CD4-positive, CD25-positive, alpha-beta regulatory T cell (primary cell): ENCODE data around the gene MBD5. TPM values are rescaled to one million over a fixed set of nuclear protein-coding genes. Genes with fewer than 3 reads are reported as not detected.

Experiments used
- ATAC-seq, 2 donors: fragments of 150-1000 bp; cut with Tn5 transposase; one replicate each; pipeline ENCODE4 v1.10.0; 2021; ENCODE audit warnings: low read depth in 2 of 2, moderate number of reproducible peaks in 2 of 2, moderate library complexity in 1 of 2
- DNase-seq, 3 donors: peaks; one replicate each; pipeline versions ENCODE4 v3.0.0 to v3.0.0-alpha.2; 2012 to 2022; ENCODE audit warnings: mixed read lengths in 1 of 3
- H3K27ac ChIP-seq: one replicate; pipeline ENCODE4 v1.7.0; 2013; ENCODE audit warnings: mild to moderate bottlenecking, low read length; ENCODE audit not compliant: insufficient read depth, poor library complexity, severe bottlenecking
- H3K27me3 ChIP-seq: one replicate; pipeline ENCODE4 v1.7.0; 2013; ENCODE audit warnings: low read length; ENCODE audit not compliant: control insufficient read depth, insufficient read depth
- H3K36me3 ChIP-seq: one replicate; pipeline ENCODE4 v1.7.0; 2013; ENCODE audit warnings: mild to moderate bottlenecking, low read length, moderate library complexity; ENCODE audit not compliant: control insufficient read depth, insufficient read depth
- H3K4me1 ChIP-seq: 2 replicates; pipeline ENCODE4 v1.7.0; 2013; ENCODE audit warnings: mild to moderate bottlenecking, low read length; ENCODE audit not compliant: insufficient read depth, control insufficient read depth, poor library complexity, severe bottlenecking
- H3K4me3 ChIP-seq: one replicate; pipeline ENCODE4 v1.7.0; 2013; ENCODE audit warnings: low read depth, mild to moderate bottlenecking, low read length, moderate library complexity
- H3K9me3 ChIP-seq, 2 experiments: 1 replicate in 1 of 2; 2 replicates in 1 of 2; pipeline ENCODE4 v1.7.0; 2013; ENCODE audit warnings: low read length in 2 of 2, mild to moderate bottlenecking in 1 of 2, moderate library complexity in 1 of 2; ENCODE audit not compliant: control insufficient read depth in 2 of 2
- H3K27ac Mint-ChIP-seq, 3 donors: one replicate each; pipeline ENCODE4 v1.8.0; 2020 to 2022; ENCODE audit warnings: mild to moderate bottlenecking in 3 of 3, mixed read lengths in 3 of 3, moderate library complexity in 2 of 3
- H3K27me3 Mint-ChIP-seq: one replicate; pipeline ENCODE4 v1.8.0; 2022; ENCODE audit warnings: mild to moderate bottlenecking, mixed read lengths
- H3K36me3 Mint-ChIP-seq: one replicate; pipeline ENCODE4 v1.8.0; 2020; ENCODE audit warnings: mixed read lengths
- H3K4me1 Mint-ChIP-seq, 4 donors: one replicate each; pipeline ENCODE4 v1.8.0; 2020 to 2022; ENCODE audit warnings: mixed read lengths in 4 of 4, mild to moderate bottlenecking in 1 of 4
- H3K4me3 Mint-ChIP-seq, 4 donors: one replicate each; pipeline ENCODE4 v1.8.0; 2020 to 2022; ENCODE audit warnings: mild to moderate bottlenecking in 4 of 4, mixed read lengths in 4 of 4, moderate library complexity in 3 of 4
- H3K9me3 Mint-ChIP-seq, 7 donors: one replicate each; pipeline ENCODE4 v1.8.0; 2020 to 2022; ENCODE audit warnings: mixed read lengths in 7 of 7, mild to moderate bottlenecking in 3 of 7, moderate library complexity in 2 of 7
- polyA plus RNA-seq, 4 donors: library from polyadenylated mRNA; unstranded; fragments of 300-500 nt; fragmentation: Illumina TruSeq; gene quantifications; one replicate each; pipeline ENCODE4 v1.2.3, GENCODE V29; 2021
- total RNA-seq: library from RNA; stranded (reverse); gene quantifications from one replicate; pipeline ENCODE4 v1.2.3, GENCODE V29; 2022

MBD5 gene
- total and polyA plus RNA-seq, 5 donors from 2014 or later = 11.7 to 62.6 (median 13.1) TPM

DNA sequence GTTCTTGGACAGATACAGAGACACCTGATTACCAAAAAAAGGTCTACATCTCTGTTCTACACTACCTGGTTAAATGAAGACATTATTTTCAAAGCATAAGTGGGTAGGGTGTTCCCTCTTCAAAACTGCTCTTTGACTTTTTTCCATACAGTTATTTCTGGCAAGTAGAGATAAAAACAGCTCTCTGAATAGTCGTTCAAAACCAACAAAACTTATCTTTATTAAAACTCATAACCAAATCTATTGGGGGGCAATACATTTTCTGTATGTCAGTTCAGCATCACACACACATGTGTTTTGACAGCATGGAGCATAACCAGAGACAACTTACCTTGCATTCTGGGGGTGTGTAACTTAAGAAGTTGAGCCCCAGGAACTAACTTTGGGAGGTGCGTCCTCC, 474.7 kb downstream of the MBD5 start:
- Histone ChIP-seq H3K36me3 (no peaks in the 10 kb centered on the region), H3K27me3 (no peaks in the 10 kb centered on the region), H3K27ac (no peak overlapping the region), H3K9me3 (no peaks in the 10 kb centered on the region), H3K4me1 (no peaks in the 10 kb centered on the region), H3K4me3 (no peak overlapping the region)
- no peaks in the 10 kb centered on the region for H3K27me3 Mint-ChIP-seq
- no peak overlapping the region for H3K4me3 Mint-ChIP-seq
- no peaks in the 10 kb centered on the region for H3K9me3 Mint-ChIP-seq
- peaks cover 3% of the 10 kb centered on the region for H3K36me3 Mint-ChIP-seq
- no peak overlapping the region for H3K27ac Mint-ChIP-seq
- H3K4me1 Mint-ChIP-seq = no peaks in the 10 kb centered on the region
- no peak for DNase-seq
- ATAC-seq = no peak

GRCh38 chr2:148501545-148501944, 480.7 kb downstream of the MBD5 start:
- H3K36me3 Mint-ChIP-seq = peaks cover 9% of the 10 kb centered on the region
- DNase-seq = no peak
- no peaks in the 10 kb centered on the region for H3K9me3 Mint-ChIP-seq
- Histone ChIP-seq H3K4me1 (no peaks in the 10 kb centered on the region), H3K9me3 (no peaks in the 10 kb centered on the region), H3K27ac (no peak overlapping the region), H3K27me3 (no peaks in the 10 kb centered on the region), H3K4me3 (no peak overlapping the region), H3K36me3 (no peaks in the 10 kb centered on the region)
- ATAC-seq = no peak
- no peaks in the 10 kb centered on the region for H3K27me3 Mint-ChIP-seq
- no peaks in the 10 kb centered on the region for H3K4me1 Mint-ChIP-seq
- H3K27ac Mint-ChIP-seq = no peak overlapping the region
- H3K4me3 Mint-ChIP-seq = no peak overlapping the region

- Histone ChIP-seq H3K4me1 (no peaks in the 10 kb centered on the region), H3K9me3 (no peaks in the 10 kb centered on the region), H3K36me3 (no peaks in the 10 kb centered on the region), H3K4me3 (no peak overlapping the region), H3K27ac (no peak overlapping the region), H3K27me3 (no peaks in the 10 kb centered on the region)
- H3K9me3 Mint-ChIP-seq = no peaks in the 10 kb centered on the region
- no peaks in the 10 kb centered on the region for H3K4me1 Mint-ChIP-seq
- ATAC-seq = no peak
- H3K4me3 Mint-ChIP-seq = no peak overlapping the region
- H3K27ac Mint-ChIP-seq = no peak overlapping the region
- DNase-seq = no peak
- peaks cover 9% of the 10 kb centered on the region for H3K36me3 Mint-ChIP-seq
- H3K27me3 Mint-ChIP-seq = no peaks in the 10 kb centered on the region
Observed at GRCh38 chr2:148503516-148503915, 482.6 kb downstream of the MBD5 start.

- Mint-ChIP-seq H3K9me3 (no peaks in the 10 kb centered on the region), H3K4me1 (peaks cover 5 to 12% (median 8%) of the 10 kb centered on the region in 4 donors), H3K27ac (no peak overlapping the region), H3K27me3 (no peaks in the 10 kb centered on the region), H3K4me3 (no peak overlapping the region), H3K36me3 (peaks cover 5% of the 10 kb centered on the region)
- Histone ChIP-seq H3K4me1 (peaks cover 10% of the 10 kb centered on the region), H3K27me3 (no peaks in the 10 kb centered on the region), H3K27ac (no peak overlapping the region), H3K4me3 (no peak overlapping the region), H3K9me3 (no peaks in the 10 kb centered on the region), H3K36me3 (no peaks in the 10 kb centered on the region)
- no peak for DNase-seq
- ATAC-seq = no peak
Observed at GRCh38 chr2:148507970-148508369, 487.1 kb downstream of the MBD5 start.

DNA sequence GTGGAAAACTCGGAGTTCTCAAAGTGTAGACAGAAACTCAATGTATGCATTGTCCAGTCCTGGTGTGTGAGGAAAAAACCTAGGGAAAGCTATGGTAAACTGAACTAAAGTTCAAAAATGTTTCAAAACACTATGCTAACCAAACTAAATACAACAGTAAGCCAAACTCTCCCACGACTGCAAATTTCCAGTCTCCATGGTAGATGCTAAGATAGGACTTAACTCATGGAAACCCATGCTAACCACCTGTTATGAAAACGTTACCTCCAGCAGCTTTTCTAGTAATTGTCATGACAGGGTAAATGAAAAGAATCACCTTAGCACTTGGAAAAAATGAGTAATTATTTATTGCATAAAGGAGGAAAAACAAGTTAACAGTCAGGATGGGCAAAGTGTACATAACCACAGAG, 488.0 kb downstream of the MBD5 start:
- no peaks in the 10 kb centered on the region for H3K27me3 ChIP-seq
- no peak for ATAC-seq
- no peak overlapping the region for H3K27ac ChIP-seq
- DNase-seq = no peak
- H3K4me3 Mint-ChIP-seq = peak overlapping the region; percentile 40 to 85 (median 80)
- peak overlapping the region; percentile 74 for H3K4me3 ChIP-seq
- no peaks in the 10 kb centered on the region for H3K9me3 Mint-ChIP-seq
- H3K36me3 Mint-ChIP-seq = peaks cover 5% of the 10 kb centered on the region
- H3K36me3 ChIP-seq = no peaks in the 10 kb centered on the region
- H3K4me1 ChIP-seq = peaks cover 10% of the 10 kb centered on the region
- H3K27ac Mint-ChIP-seq = peak overlapping the region in 2 of 3 donors; percentile 75 to 83
- H3K4me1 Mint-ChIP-seq = peaks cover 5 to 12% (median 8%) of the 10 kb centered on the region in 4 donors
- no peaks in the 10 kb centered on the region for H3K27me3 Mint-ChIP-seq
- no peaks in the 10 kb centered on the region for H3K9me3 ChIP-seq

DNA sequence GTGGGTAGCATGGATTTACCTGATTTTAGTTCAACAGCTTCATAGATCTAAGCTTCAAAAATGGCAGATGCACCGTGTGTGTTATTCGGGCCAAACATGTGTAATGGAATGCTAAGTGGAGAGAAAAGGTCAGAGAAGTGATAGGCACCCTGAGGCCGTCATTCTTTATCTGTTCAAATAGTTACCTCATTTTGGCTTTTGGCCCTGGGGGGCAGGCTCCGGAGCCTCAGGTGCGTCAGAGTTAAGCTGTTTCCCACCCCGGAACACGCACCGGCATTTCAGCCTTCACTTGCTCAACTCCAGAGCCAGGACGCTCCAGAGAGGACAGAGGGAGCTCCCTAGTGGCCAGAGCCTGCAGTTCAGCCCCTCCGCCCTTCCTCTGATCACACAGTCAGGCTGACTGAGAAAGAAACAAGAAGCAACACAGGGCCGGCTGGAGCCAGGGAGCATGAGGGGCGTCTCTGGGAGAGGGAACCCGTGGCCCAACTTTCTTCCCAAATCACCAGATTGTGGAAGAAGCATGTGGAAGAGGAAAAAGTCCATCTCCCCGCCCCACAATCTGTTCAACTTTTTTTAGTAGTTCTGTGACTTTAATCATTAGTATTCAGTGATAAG, 488.5 kb downstream of the MBD5 start:
- Mint-ChIP-seq H3K4me3 (peak overlapping the region; percentile 40 to 85 (median 80)), H3K36me3 (peaks cover 5% of the 10 kb centered on the region), H3K27ac (peak overlapping the region; percentile 67 to 83 (median 75)), H3K4me1 (peaks cover 5 to 12% (median 8%) of the 10 kb centered on the region in 4 donors), H3K27me3 (no peaks in the 10 kb centered on the region), H3K9me3 (no peaks in the 10 kb centered on the region)
- H3K4me1 ChIP-seq = peaks cover 10% of the 10 kb centered on the region
- DNase-seq (peak; percentile 53 to 87 (median 76)), ATAC-seq (peak; percentile 99 to 100)
- peak overlapping the region; percentile 74 for H3K4me3 ChIP-seq
- no peaks in the 10 kb centered on the region for H3K27me3 ChIP-seq
- no peak overlapping the region for H3K27ac ChIP-seq
- H3K36me3 ChIP-seq = no peaks in the 10 kb centered on the region
- H3K9me3 ChIP-seq = no peaks in the 10 kb centered on the region

DNA sequence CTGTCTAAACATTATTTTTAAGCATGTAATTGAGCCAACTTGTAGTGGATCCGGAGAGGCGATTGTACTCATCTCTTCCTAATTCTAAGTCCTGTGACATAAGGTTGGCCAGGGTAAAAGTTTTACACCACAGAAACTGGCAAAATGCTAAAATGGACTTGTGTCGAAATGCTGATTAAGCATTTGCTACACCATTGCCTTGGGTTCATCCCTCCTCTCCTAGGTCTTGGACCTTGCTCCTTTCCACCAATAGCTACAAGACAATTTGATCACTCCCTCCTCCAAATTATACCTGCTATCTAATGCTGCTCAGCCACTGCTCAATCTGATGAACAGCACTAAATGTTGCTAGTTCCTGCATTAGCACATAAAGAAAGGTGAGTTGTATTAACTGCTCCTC, 491.0 kb downstream of the MBD5 start:
- Mint-ChIP-seq H3K4me1 (peaks cover 6 to 12% (median 9%) of the 10 kb centered on the region in 4 donors), H3K9me3 (no peaks in the 10 kb centered on the region), H3K27me3 (no peaks in the 10 kb centered on the region), H3K36me3 (peaks cover 12% of the 10 kb centered on the region), H3K27ac (peak overlapping the region in 1 of 3 donors; percentile 11), H3K4me3 (no peak overlapping the region)
- peaks cover 10% of the 10 kb centered on the region for H3K4me1 ChIP-seq
- no peak for ATAC-seq
- H3K27me3 ChIP-seq = no peaks in the 10 kb centered on the region
- H3K36me3 ChIP-seq = no peaks in the 10 kb centered on the region
- no peak for DNase-seq
- H3K9me3 ChIP-seq = no peaks in the 10 kb centered on the region
- no peak overlapping the region for H3K27ac ChIP-seq
- no peak overlapping the region for H3K4me3 ChIP-seq

DNA sequence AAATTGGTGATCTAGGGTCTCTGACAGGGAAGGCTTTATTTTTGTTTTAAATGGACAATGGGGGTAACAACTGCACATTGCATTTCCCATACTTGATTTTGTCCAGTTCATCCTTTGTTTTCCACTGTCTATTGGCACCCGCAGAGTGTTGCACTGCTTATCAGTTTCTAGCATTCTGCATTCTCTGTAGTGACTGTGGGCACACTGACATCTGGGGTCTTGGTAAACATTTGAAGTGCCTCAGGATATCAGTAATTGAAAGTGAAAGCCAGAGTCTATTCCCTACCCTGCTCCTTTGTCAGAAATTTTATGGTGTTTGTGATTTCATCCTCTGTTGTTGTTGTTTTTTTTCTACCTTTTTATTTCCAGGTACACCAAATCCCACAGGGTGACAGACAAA, 491.6 kb downstream of the MBD5 start:
- Mint-ChIP-seq H3K9me3 (no peaks in the 10 kb centered on the region), H3K4me3 (no peak overlapping the region), H3K36me3 (peaks cover 12% of the 10 kb centered on the region), H3K4me1 (peaks cover 6 to 12% (median 9%) of the 10 kb centered on the region in 4 donors), H3K27me3 (no peaks in the 10 kb centered on the region), H3K27ac (no peak overlapping the region)
- H3K4me1 ChIP-seq = peaks cover 10% of the 10 kb centered on the region
- H3K36me3 ChIP-seq = no peaks in the 10 kb centered on the region
- H3K4me3 ChIP-seq = no peak overlapping the region
- no peaks in the 10 kb centered on the region for H3K9me3 ChIP-seq
- no peaks in the 10 kb centered on the region for H3K27me3 ChIP-seq
- ATAC-seq (no peak), DNase-seq (no peak)
- no peak overlapping the region for H3K27ac ChIP-seq
